Activated naive CD8-positive, alpha-beta T cell treated with anti-CD3 and anti-CD28 coated beads, Interleukin-2, amount 50 U/mL, for 24 hours (primary cell): ENCODE results near the gene JADE1.

Experiments used
- ATAC-seq: fragments of 150-1000 bp; cut with Tn5 transposase; one replicate; pipeline ENCODE4 v1.10.0; 2021
- DNase-seq: peaks from one replicate; pipeline ENCODE4 v3.0.0; 2021
- H3K27ac Mint-ChIP-seq: one replicate; pipeline ENCODE4 v1.8.0; 2021; ENCODE audit warnings: mild to moderate bottlenecking, mixed read lengths
- H3K27me3 Mint-ChIP-seq: one replicate; pipeline ENCODE4 v1.8.0; 2021; ENCODE audit warnings: mixed read lengths
- H3K36me3 Mint-ChIP-seq: one replicate; pipeline ENCODE4 v1.8.0; 2021; ENCODE audit warnings: low read depth, mixed read lengths
- H3K4me1 Mint-ChIP-seq: one replicate; pipeline ENCODE4 v1.8.0; 2021; ENCODE audit warnings: mixed read lengths
- H3K4me3 Mint-ChIP-seq: one replicate; pipeline ENCODE4 v1.8.0; 2021; ENCODE audit warnings: mild to moderate bottlenecking, moderate library complexity, mixed read lengths
- H3K9me3 Mint-ChIP-seq: one replicate; pipeline ENCODE4 v1.8.0; 2021; ENCODE audit warnings: mixed read lengths

JADE1 gene

DNA sequence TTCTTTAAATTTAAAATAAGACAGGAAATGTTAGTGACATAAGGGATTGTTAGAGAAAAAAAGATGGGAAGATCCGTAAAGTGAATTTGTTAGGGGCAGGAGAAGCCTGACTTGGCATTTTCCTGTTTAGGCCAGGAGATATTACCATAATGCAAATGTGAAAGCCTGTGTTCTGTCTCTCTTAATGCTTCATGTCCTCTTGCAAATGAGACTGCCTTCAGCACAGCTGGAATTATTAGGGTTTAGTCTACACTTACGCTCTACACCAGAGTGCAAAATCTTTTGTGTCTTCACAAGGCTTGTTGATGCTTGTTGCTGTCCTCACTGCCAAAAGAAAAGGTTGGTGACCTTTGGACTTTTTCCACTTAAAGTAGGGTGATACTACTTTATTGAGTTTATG lies 56.8 kb downstream of the JADE1 start:
- peaks cover 25% of the 10 kb centered on the region for H3K4me1 Mint-ChIP-seq
- H3K36me3 Mint-ChIP-seq, result peaks cover 50% of the 10 kb centered on the region
- no peaks in the 10 kb centered on the region for H3K27me3 Mint-ChIP-seq
- peak overlapping the region; percentile 8 for H3K27ac Mint-ChIP-seq
- no peak for DNase-seq
- ATAC-seq, result no peak
- no peak overlapping the region for H3K4me3 Mint-ChIP-seq
- no peaks in the 10 kb centered on the region for H3K9me3 Mint-ChIP-seq

DNA sequence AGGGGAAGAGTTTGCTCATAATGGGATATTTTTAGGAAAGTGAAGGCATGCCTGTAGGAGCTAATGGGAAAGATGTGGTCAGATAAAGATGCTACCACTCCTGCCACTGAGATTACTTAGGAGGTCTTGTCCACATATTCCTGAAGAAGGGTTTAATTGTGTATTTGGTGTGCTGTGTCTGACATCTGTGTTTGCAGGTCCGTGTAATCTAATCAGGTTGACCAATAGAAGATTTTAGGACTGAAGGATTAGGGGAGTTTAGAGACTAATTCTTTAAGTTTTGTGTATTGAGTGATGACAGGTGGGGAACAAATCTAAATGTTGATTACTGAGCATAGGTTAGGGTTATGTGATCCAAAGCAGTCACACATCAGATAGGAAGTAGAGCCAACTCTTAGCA lies 57.2 kb downstream of the JADE1 start:
- Mint-ChIP-seq H3K4me1 (peaks cover 21% of the 10 kb centered on the region), H3K4me3 (no peak overlapping the region), H3K27ac (peak overlapping the region; percentile 8), H3K9me3 (no peaks in the 10 kb centered on the region), H3K36me3 (peaks cover 52% of the 10 kb centered on the region), H3K27me3 (no peaks in the 10 kb centered on the region)
- ATAC-seq, result no peak
- no peak for DNase-seq

DNA sequence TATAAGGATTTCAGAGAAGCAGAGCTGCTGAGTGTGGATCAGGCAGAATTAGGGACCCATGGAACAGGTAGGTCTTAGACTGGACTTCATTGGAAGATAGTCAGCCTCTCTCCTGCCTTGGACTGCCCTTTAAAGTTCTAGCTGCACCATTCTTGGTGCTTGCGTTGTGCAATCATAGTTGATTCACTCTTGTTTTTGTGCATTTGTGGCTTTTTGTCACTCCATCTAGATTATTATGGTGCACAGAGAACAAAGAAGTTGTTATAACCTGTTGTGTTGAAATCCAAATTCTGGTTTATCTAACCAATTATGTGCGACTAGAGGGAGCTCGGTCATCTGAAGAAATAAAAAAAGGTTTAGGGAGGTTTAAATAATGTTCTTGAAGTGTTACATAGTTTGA lies 59.3 kb downstream of the JADE1 start:
- no peaks in the 10 kb centered on the region for H3K27me3 Mint-ChIP-seq
- DNase-seq, result no peak
- no peaks in the 10 kb centered on the region for H3K9me3 Mint-ChIP-seq
- peaks cover 57% of the 10 kb centered on the region for H3K36me3 Mint-ChIP-seq
- H3K27ac Mint-ChIP-seq, result no peak overlapping the region
- H3K4me3 Mint-ChIP-seq, result no peak overlapping the region
- ATAC-seq, result no peak
- H3K4me1 Mint-ChIP-seq, result peaks cover 3% of the 10 kb centered on the region

DNA sequence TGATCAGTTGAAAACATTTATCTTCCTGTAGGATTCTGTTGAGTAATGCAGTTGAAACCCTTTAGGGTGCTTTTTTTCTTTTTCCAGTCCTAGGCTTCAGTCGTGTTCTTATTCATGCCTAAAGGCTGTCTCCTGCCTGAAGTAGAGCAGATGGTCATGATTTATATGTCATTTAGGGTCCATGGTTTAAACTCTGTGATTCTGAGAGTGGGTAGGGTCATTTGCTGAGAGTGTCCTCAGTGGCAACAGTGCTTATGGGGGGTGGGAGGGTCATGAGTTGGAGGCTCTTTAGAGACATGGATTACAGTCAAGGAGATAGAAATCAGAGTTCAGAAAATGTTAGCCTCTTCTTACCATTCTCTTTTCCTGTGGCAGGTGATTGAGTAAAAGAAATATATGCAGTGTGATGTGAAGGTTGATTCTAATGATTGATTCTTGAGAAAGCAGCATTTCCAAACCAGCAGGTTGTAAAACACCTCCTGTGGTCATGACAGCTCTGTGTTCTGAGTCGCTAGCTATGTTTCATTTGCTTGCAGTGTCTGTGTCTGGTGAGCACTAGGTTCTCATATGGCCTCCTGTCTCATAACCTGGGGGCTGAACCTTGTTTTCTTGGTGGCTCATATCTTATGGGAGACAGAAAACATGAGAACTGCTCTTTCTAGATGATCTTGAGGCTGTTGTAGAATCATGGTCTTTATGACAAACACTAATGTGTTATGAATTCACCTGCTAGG lies 60.4 kb downstream of the JADE1 start:
- ATAC-seq (no peak), DNase-seq (no peak)
- Mint-ChIP-seq H3K27ac (peak overlapping the region; percentile 6), H3K4me3 (no peak overlapping the region), H3K27me3 (no peaks in the 10 kb centered on the region), H3K9me3 (no peaks in the 10 kb centered on the region), H3K36me3 (peaks cover 53% of the 10 kb centered on the region), H3K4me1 (peaks cover 3% of the 10 kb centered on the region)

DNA sequence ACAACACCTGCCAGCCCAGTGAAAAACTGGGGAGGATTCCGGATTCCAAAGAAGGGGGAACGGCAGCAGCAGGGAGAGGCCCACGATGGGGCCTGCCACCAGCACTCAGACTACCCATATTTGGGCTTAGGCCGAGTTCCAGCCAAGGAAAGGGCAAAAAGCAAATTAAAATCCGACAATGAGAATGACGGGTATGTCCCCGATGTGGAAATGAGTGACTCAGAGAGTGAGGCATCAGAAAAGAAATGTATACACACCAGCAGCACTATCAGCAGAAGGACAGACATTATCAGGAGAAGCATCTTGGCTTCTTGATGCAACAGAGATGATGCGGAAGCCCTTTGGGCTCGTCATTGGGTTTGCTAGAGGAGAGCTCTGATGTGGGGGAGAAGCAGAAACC lies 62.4 kb downstream of the JADE1 start:
- Mint-ChIP-seq H3K27me3 (no peaks in the 10 kb centered on the region), H3K27ac (no peak overlapping the region), H3K4me3 (no peak overlapping the region), H3K4me1 (peaks cover 3% of the 10 kb centered on the region), H3K9me3 (no peaks in the 10 kb centered on the region), H3K36me3 (peaks cover 49% of the 10 kb centered on the region)
- ATAC-seq (no peak), DNase-seq (no peak)

DNA sequence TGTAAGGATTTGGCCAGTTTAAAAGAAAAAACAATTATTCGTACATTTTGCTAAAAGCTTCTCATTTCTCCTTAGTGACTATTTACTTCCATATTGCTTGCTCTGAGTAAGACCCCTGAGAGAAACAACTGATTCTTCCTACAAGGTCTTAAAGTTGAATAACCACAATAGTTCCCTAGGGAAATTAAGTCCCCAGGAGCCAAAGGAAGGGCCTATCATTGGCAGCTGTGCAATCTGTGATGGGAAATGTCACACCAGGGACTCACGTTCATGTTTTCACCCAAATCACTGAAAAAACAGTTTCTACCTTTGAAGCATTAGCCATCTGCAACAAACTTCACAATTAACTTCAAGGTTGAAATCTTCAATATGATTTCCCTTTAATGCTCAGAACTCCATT lies 66.7 kb downstream of the JADE1 start:
- DNase-seq (no peak), ATAC-seq (no peak)
- H3K27ac Mint-ChIP-seq, result no peak overlapping the region
- H3K4me1 Mint-ChIP-seq, result no peaks in the 10 kb centered on the region
- H3K9me3 Mint-ChIP-seq, result no peaks in the 10 kb centered on the region
- H3K36me3 Mint-ChIP-seq, result peaks cover 23% of the 10 kb centered on the region
- H3K27me3 Mint-ChIP-seq, result no peaks in the 10 kb centered on the region
- H3K4me3 Mint-ChIP-seq, result no peak overlapping the region

DNA sequence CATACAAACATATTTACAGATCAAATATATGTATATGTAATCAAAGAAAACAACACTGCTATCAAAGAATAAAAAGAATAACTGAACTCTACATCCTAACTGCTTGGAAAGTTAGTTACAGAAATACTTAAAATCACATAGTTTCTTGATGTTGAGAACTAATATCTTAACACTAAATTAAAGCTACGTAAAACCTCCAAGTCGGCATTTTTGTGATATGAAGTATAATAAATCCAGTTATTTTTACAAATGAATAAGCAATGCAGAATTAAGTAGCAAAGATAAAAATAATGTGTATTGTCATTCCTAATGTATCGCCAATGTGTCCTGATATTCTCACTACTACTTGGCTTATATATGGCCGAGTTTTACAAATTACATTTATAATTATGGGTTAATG lies 68.4 kb downstream of the JADE1 start:
- no peaks in the 10 kb centered on the region for H3K4me1 Mint-ChIP-seq
- H3K4me3 Mint-ChIP-seq, result no peak overlapping the region
- H3K27ac Mint-ChIP-seq, result no peak overlapping the region
- peaks cover 13% of the 10 kb centered on the region for H3K36me3 Mint-ChIP-seq
- H3K27me3 Mint-ChIP-seq, result no peaks in the 10 kb centered on the region
- ATAC-seq, result no peak
- no peak for DNase-seq
- H3K9me3 Mint-ChIP-seq, result no peaks in the 10 kb centered on the region

DNA sequence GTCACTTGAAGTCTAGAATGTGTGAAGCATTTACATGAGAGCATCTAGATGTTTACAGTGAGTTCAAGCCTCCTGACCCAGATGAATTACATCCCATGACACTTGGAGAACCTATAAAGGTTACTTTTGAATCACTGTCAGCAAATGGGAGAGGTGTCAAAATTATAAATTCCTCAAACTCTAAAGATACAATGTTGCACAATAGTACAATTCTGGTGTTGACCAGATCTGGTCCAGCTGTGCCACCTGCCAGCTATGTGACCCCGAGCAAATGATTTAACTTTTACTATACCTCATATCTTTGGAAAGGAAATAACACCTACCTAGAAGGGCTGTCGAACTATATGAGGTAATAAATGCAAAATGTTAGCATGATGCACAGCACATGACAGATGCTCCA lies 69.8 kb downstream of the JADE1 start:
- Mint-ChIP-seq H3K36me3 (peaks cover 7% of the 10 kb centered on the region), H3K9me3 (no peaks in the 10 kb centered on the region), H3K27me3 (no peaks in the 10 kb centered on the region), H3K4me3 (no peak overlapping the region), H3K4me1 (no peaks in the 10 kb centered on the region), H3K27ac (no peak overlapping the region)
- ATAC-seq (no peak), DNase-seq (no peak)

DNA sequence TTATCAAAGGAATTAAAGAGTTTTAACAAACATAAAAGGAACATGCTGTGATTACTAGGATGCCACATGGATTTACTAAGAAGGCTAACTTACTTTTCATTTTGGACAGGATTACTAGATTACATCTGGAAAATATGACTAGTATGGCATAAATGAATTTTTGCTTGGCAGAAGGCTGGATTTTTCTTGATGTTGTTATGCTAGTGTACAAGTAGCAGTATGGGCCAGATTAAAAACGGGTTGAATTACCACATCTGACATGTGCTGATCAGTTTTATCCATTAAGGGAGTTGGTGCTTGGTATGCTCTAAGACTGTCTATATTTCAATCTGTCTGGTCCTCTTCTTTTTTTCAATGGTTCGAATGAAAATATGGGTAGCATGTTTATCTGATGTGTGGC lies 70.5 kb downstream of the JADE1 start:
- no peak for DNase-seq
- H3K36me3 Mint-ChIP-seq, result peaks cover 7% of the 10 kb centered on the region
- ATAC-seq, result no peak
- no peak overlapping the region for H3K27ac Mint-ChIP-seq
- H3K9me3 Mint-ChIP-seq, result no peaks in the 10 kb centered on the region
- no peaks in the 10 kb centered on the region for H3K4me1 Mint-ChIP-seq
- no peaks in the 10 kb centered on the region for H3K27me3 Mint-ChIP-seq
- no peak overlapping the region for H3K4me3 Mint-ChIP-seq

DNA sequence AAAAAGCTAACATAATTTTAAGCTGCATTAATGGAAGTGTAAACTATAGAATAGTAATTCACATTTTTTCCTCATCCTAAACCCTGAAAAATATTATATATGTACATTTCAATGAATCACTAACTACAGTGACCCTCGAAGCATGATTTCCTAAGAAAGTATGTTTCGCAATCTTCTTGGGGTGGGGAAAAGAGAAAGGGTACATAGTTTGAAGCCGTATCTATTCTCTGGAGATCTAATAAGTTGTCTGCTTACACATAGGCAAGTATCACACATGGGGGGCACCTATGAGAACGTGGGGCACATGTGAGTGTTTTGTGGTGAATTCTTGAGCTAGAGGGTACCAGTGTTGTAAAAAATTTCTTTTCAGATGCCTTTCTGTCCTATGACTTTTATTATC lies 71.2 kb downstream of the JADE1 start:
- Mint-ChIP-seq H3K4me3 (no peak overlapping the region), H3K27me3 (no peaks in the 10 kb centered on the region), H3K4me1 (no peaks in the 10 kb centered on the region), H3K9me3 (no peaks in the 10 kb centered on the region), H3K27ac (no peak overlapping the region), H3K36me3 (peaks cover 7% of the 10 kb centered on the region)
- ATAC-seq (no peak), DNase-seq (no peak)

DNA sequence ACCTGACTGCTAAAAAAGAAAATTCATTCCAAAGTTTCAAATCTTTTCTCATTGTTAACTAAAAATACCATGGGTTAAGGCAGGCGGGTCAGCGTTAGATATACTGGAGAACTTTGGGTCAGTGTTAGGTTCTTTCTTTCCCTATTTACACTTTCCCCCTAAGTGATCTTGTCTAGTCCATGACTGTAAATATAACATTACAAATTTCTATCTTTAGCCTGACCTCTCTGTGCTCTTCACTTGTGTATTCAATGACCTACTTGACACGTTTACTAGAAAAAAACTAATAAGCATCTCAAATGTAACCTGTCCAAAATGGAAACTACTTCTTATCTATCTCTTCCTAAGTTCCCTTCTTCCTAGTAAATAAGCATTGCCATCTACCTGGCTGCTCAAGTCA lies 95.3 kb downstream of the JADE1 start:
- Mint-ChIP-seq H3K27ac (no peak overlapping the region), H3K4me1 (no peaks in the 10 kb centered on the region), H3K27me3 (no peaks in the 10 kb centered on the region), H3K9me3 (no peaks in the 10 kb centered on the region), H3K4me3 (no peak overlapping the region), H3K36me3 (no peaks in the 10 kb centered on the region)
- DNase-seq, result no peak
- ATAC-seq, result no peak

DNA sequence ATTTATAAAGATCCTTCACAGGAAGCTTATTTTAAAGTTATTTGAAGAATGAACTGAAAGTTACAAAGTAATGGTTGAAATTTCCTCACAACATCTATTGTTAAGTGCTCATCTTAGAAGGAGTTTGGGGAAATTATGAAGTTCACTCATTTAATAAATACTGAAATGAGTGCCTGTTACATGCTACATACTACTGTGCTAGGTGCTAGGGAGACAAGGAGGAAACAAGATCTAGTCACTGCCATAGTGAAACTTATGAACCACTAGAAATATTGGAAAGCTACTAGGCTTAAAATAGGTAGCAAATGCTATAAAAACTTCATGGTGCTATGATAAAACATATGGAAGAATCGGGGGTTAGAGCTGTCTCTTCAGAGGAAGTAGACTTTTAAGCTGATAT lies 97.1 kb downstream of the JADE1 start:
- no peak for DNase-seq
- ATAC-seq, result no peak
- H3K27me3 Mint-ChIP-seq, result no peaks in the 10 kb centered on the region
- no peak overlapping the region for H3K4me3 Mint-ChIP-seq
- no peak overlapping the region for H3K27ac Mint-ChIP-seq
- no peaks in the 10 kb centered on the region for H3K36me3 Mint-ChIP-seq
- H3K4me1 Mint-ChIP-seq, result no peaks in the 10 kb centered on the region
- no peaks in the 10 kb centered on the region for H3K9me3 Mint-ChIP-seq

DNA sequence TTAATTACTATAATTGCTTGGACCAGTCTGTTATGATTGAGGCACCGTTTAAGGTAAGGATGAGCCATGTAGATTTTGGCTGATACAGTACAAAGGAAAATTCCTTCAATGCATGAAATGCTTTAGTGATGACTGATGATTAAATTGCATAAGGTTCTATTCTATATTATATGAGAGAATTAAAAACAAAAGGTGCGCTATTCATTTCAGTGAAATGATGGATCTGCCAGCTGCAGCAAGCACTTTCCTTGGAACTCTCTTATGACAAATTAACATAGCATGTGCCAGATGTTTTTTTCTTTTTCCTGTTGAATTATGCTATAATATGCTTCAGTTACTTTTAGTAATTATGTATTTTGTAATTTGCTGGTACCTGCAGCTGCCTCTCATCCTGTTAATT lies 98.5 kb downstream of the JADE1 start:
- H3K27ac Mint-ChIP-seq, result no peak overlapping the region
- H3K9me3 Mint-ChIP-seq, result no peaks in the 10 kb centered on the region
- no peaks in the 10 kb centered on the region for H3K36me3 Mint-ChIP-seq
- DNase-seq (no peak), ATAC-seq (no peak)
- no peaks in the 10 kb centered on the region for H3K4me1 Mint-ChIP-seq
- no peak overlapping the region for H3K4me3 Mint-ChIP-seq
- no peaks in the 10 kb centered on the region for H3K27me3 Mint-ChIP-seq

DNA sequence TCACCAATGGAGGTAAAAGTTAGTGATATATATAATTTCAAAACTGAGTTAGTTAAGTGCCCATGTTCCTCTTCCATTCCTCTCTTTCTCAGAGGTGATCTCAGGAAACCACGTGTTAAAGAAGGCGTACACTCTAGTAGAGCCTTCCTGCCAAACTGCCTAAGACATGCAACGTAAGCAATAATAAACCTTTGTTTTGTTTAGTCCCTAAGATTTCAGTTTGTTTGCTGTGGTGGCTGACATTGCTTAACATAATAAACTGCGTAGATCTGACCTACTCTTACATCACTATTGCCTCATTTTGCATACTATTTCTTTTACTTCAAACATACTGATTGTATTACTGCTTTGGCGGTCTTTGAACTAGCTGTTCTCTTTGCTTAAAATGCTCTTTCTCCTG lies 99.2 kb downstream of the JADE1 start:
- no peaks in the 10 kb centered on the region for H3K9me3 Mint-ChIP-seq
- H3K36me3 Mint-ChIP-seq, result no peaks in the 10 kb centered on the region
- DNase-seq, result no peak

DNA sequence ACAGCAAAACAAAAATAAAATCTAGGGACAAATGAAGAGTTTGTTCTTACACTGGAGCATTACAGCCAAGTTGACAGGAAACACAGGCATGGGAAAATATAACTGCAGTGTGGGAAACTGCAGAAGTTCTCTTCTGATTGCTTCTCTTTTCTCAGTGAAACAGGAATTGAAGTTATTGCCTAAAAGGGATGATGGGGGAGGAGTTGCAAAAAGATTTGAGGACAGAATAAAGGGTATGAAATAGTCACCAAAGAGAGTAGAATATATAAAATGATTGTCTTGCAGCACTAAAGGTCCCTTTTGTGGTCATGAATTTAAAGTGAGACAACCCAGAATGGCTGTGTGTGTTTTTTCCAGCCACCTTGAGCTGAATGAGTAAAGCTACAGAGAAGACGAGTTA lies 103.7 kb downstream of the JADE1 start:
- no peak for ATAC-seq
- no peaks in the 10 kb centered on the region for H3K27me3 Mint-ChIP-seq
- no peak overlapping the region for H3K27ac Mint-ChIP-seq
- H3K9me3 Mint-ChIP-seq, result no peaks in the 10 kb centered on the region
- no peak overlapping the region for H3K4me3 Mint-ChIP-seq
- no peak for DNase-seq
- H3K4me1 Mint-ChIP-seq, result peaks cover 12% of the 10 kb centered on the region
- peaks cover 2% of the 10 kb centered on the region for H3K36me3 Mint-ChIP-seq

More for the DNA sequence above, 99.2 kb downstream of the JADE1 start:
- Mint-ChIP-seq H3K4me3 (no peak overlapping the region), H3K27me3 (no peaks in the 10 kb centered on the region), H3K4me1 (no peaks in the 10 kb centered on the region), H3K27ac (no peak overlapping the region)
- no peak for ATAC-seq

DNA sequence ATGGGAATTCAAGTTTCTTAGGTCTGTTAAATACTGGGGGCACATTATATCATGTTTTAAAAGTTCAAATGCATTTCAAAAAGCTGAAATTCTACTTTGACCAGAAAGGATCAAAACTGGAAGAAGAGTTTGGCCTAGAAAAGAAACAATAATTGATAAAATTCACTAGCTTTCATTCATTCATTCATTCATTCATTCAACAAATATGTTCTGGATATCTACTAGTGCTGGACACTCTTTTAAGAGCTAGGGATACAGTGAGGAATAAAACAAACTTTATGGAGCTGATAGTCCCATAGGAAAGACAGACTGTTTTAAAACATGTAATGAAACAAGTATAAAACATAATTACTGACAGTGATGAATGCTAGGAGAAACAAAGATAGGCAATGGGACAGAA lies 106.0 kb downstream of the JADE1 start:
- Mint-ChIP-seq H3K36me3 (peaks cover 2% of the 10 kb centered on the region), H3K9me3 (no peaks in the 10 kb centered on the region), H3K27ac (no peak overlapping the region), H3K27me3 (no peaks in the 10 kb centered on the region), H3K4me1 (peaks cover 23% of the 10 kb centered on the region), H3K4me3 (no peak overlapping the region)
- ATAC-seq, result no peak
- no peak for DNase-seq
